Measurements from ENCODE around the gene ATP2C2.
A peak's percentile ranks its signal among the peaks of the same experiment; 100 is the strongest.

Gene ATP2C2

DNA sequence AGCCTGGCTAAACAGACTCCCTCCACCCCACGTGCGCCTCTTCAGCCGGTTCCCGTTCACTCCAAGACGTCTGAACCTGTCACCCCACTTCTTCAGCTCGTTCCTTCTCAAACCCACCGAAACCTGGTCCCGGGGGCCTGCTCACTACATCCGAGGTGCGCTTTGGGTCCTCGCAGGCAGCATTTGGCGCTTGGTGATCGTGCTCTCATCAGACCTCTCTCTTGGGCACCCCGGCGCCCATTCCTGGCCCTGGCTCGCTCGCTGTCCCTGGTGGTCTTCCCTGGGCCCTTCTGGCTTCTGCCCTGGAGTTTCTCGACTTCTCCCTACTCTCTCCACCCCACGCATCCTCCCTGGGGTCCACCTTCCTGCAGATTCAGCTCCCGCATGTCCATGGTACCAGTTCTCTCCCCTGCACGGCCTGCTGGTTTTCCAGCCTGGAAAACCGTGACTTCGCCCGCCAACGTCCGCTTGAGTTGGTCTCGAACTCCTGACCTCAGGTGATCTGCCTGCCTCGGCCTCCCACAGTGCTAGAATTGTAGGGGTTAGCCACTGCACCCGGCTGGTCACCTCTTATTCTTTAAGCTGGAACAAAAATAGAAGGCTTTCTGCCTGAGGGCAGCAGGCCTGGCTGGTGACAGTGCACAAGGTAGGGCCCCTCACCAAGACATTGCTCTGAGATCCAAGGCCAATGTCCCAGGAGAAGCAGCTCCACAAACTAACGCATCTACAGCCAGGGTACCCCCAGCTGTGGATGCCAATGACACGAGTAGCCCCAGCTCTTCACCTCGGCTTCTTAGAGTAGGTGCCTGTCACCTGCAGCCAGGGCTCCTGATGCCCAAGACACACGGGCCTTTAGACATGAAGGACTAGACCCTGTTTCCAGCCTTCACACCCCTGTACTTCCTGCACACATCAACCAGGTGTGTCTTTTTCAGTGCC, 137.2 kb downstream of the ATP2C2 start:
- no peak for DNase-seq (ENCODE audit: low read depth, low spot score)
- peak overlapping the region; percentile 97 for H3K27ac ChIP-seq

GRCh38 chr16:84507011-84507982, 139.0 kb downstream of the ATP2C2 start:
- no peak for DNase-seq (ENCODE audit: low read depth, low spot score)
- no peak overlapping the region for H3K27ac ChIP-seq

DNA sequence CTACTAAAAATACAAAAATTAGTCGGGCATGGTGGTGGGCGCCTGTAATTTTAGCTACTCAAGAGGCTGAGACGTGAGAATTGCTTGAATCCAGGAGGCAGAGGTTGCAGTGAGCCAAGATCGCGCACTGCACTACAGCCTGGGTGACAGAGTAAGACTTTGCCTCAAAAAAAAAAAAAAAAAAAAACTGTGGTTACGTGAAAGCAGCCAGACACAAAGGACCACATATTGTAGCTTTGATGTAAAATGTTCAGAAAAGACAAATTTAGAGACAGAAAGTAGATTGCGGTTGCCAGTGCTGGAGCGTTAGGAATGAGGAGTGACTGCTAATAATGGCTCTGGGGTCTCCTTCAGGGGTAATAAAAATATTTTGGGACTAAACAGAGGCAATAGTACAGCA, 140.2 kb downstream of the ATP2C2 start:
- DNase-seq (ENCODE audit: low read depth, low spot score) = no peak
- no peak overlapping the region for H3K27ac ChIP-seq

DNA sequence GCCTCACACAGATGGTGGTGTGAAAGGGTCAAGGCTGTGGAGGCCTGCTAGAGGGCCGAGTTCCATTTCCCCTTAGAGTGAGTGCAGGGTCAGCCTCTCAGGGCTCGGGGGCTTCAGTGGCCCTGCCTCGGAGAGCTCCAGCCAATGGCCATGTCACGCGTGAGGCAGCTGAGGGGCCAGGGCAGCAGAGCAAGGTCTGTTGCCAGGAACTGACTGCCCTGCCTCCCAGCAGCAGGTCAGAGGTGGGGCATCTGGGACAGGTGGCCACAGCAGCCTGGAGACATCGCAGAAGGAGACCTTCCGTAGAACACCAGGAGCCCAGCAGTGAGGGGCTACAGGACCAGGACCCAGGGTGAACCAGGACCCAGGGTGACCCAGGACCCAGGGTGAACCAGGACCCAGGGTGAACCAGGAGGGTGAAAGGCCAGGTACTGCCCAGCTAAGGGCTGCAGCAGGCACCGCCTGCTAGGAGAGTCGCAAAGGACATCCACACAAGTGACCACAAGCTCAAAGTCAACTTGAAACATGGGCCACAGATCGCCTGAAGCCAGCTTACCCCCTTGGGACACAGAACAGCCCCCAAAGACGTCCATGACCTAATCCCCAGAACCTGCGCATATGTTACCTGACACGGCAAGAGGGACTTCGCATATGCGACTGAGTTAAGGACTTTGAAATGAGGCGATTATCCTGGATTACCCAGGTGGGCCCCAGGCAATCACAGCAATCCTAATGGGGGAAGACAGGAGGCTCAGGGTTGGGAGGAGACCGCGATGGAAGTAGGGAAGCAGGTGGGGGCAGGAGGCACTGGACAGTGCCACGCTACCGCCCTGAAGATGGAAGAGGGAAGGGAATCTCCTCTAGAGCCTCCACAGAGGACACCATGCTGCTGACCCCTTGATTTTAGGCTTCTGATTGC, 141.0 kb downstream of the ATP2C2 start:
- H3K27ac ChIP-seq = no peak overlapping the region
- no peak for DNase-seq (ENCODE audit: low read depth, low spot score)

DNA sequence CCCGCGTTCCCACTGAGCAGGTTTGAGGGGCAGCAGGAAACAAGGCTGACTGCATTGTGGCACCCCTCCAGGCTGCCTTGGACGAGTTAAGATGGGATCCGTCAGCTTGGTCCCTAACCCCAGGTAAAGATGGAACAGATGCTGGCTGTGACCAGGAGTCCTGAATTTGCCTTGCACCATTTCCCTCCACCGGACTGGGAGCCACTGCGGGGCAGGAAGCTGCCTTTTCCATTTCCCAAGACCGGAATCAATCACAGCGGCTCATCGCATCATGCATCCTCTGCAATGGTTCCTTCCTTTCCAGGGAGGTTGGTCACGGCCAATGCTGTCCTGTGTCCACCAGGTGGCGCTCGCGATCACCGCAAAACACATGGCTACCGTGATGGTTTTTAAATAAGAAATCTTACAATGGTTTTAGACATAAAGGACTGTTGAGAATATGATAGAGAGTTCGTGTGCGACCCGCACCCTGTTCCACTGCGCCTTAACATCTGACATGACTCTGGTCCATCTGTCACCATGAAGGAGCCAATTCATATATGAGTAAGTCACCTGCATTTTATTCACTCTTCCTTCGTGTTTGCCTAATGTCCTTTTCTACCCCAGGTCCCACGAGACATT, 143.0 kb downstream of the ATP2C2 start:
- DNase-seq (ENCODE audit: low read depth, low spot score) = no peak
- no peak overlapping the region for H3K27ac ChIP-seq

DNA sequence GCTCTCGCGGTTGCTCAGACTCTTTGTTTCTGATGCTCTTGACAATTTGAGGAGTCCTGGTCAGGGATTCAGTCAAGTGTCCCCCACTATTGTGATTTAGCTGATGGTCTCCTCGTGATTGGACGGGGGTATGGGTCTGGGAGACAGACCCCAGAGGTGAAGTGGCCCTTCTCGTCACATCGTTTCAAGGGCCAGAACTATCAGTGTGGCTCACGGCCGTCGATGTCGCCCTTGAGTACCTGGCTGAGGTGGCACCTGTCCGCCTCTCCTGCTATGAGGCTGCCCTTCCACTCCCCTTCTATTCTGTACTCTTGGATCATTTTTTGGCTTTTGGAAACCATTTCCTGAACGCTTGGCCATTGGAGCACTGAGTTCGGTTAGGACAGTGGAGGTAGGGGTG, 143.5 kb downstream of the ATP2C2 start:
- H3K27ac ChIP-seq = no peak overlapping the region
- no peak for DNase-seq (ENCODE audit: low read depth, low spot score)

DNA sequence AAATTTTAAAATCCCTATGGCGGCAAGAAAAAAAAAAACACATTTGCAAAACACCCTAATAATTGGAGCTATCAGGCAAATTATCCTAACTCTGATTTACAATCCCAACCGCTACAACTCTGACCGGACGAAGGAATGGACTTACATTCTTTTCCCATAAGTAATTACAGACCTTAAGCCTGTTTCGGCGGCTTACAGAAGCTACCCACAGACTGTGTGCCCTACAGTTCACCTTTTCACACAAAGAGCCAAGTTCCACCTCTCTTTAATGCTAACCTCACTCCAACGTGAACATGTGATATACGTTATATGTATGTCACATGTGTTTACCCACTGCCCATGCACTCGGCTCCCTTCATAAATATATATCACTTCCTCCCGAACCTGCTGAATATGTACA, 144.8 kb downstream of the ATP2C2 start:
- H3K27ac ChIP-seq = no peak overlapping the region
- no peak for DNase-seq (ENCODE audit: low read depth, low spot score)

- H3K27ac ChIP-seq = no peak overlapping the region
- no peak for DNase-seq (ENCODE audit: low read depth, low spot score)
Measured at GRCh38 chr16:84513666-84514065, 145.3 kb downstream of the ATP2C2 start.

Data from epithelial cell of prostate (primary cell).